Airway epithelial cell (primary cell): ENCODE data around the gene LLGL1. TPM values are rescaled to one million over a fixed set of nuclear protein-coding genes. Genes with fewer than 3 reads are reported as not detected.

ENCODE experiments used
- total RNA-seq: library from RNA; depleted of rRNA; stranded (reverse); fragments of >200 nt; gene quantifications from 2 replicates; pipeline ENCODE4 v1.2.3, GENCODE V29; 2015

The LLGL1 gene
- total RNA-seq = 36.0 and 44.9 TPM in 2 replicates

GRCh38 chr17:18225121-18225641 lies at the start of gene LLGL1:
LLGL1 (plus strand) TSS chr17:18225635; CDS start chr17:18225683, 48 bp downstream.

GRCh38 chr17:18183334-18184142 lies 41.9 kb upstream of the LLGL1 start, which contains the start of gene ALKBH5:
ALKBH5 (plus strand) TSS chr17:18183828; CDS start chr17:18184244, 416 bp downstream.

GRCh38 chr17:18258356-18259038 lies 33.1 kb downstream of the LLGL1 start, which contains the start of gene FLII:
FLII (minus strand) TSS chr17:18258738; CDS start chr17:18258690, 48 bp downstream.

GRCh38 chr17:18260332-18261145 lies 35.1 kb downstream of the LLGL1 start, which contains the start of gene MIEF2:
MIEF2 (plus strand) TSS chr17:18260662; CDS start chr17:18262721, 2,059 bp downstream.

Other genes with a start within 250 kb of the LLGL1 start
- 11.6 and 15.6 TPM in 2 replicates for gene ATPAF2, start 186.5 kb upstream of the LLGL1 start, total RNA-seq
- 8.9 and 9.2 TPM in 2 replicates for gene GID4, start 186.2 kb upstream of the LLGL1 start, total RNA-seq
- 38.4 and 42.7 TPM in 2 replicates for gene DRG2, start 137.7 kb upstream of the LLGL1 start, total RNA-seq
- gene MYO15A, start 116.9 kb upstream of the LLGL1 start, total RNA-seq = 0.21 TPM in 1 of 2 replicates, not detected in the other
- gene ALKBH5, start 41.8 kb upstream of the LLGL1 start, total RNA-seq = 74.3 and 101 TPM in 2 replicates
- gene FLII, start 33.1 kb downstream of the LLGL1 start, total RNA-seq = 275 and 343 TPM in 2 replicates
- gene MIEF2, start 35.0 kb downstream of the LLGL1 start, total RNA-seq = 13.2 and 14.1 TPM in 2 replicates
- gene TOP3A, start 89.4 kb downstream of the LLGL1 start, total RNA-seq = 19.9 and 26.6 TPM in 2 replicates
- gene SMCR8, start 89.7 kb downstream of the LLGL1 start, total RNA-seq = 6.5 and 9.1 TPM in 2 replicates
- gene SHMT1, start 137.9 kb downstream of the LLGL1 start, total RNA-seq = 36.6 and 37.3 TPM in 2 replicates
- 1.8 and 1.9 TPM in 2 replicates for gene EVPLL, start 152.1 kb downstream of the LLGL1 start, total RNA-seq